GM19099 (cell line): ENCODE measurements around the gene SNX15.

Source experiments
- POLR2A ChIP-seq: IDR thresholded peaks from 3 replicates; pipeline ENCODE4 v1.6.1; 2011; ENCODE audit warnings: low read depth; ENCODE audit not compliant: insufficient read length; ENCODE audit errors: extremely low read depth

SNX15 gene

GRCh38 chr11:65064847-65065240, 37.6 kb downstream of the SNX15 start:
- TF ChIP-seq POLR2A, result no peak

GRCh38 chr11:65065851-65066250, 38.6 kb downstream of the SNX15 start:
- no peak for TF ChIP-seq POLR2A

GRCh38 chr11:65066315-65066714, 39.1 kb downstream of the SNX15 start:
- TF ChIP-seq POLR2A, result no peak

- TF ChIP-seq POLR2A, result no peak
Measured at GRCh38 chr11:65066805-65067291, 39.6 kb downstream of the SNX15 start.

GRCh38 chr11:65067446-65067845, 40.2 kb downstream of the SNX15 start:
- no peak for TF ChIP-seq POLR2A

GRCh38 chr11:65069217-65069616, 42.0 kb downstream of the SNX15 start:
- TF ChIP-seq POLR2A, result no peak

GRCh38 chr11:65071907-65072630, 44.8 kb downstream of the SNX15 start:
- no peak for TF ChIP-seq POLR2A

GRCh38 chr11:65072631-65072966, 45.4 kb downstream of the SNX15 start:
- TF ChIP-seq POLR2A, result no peak

- no peak for TF ChIP-seq POLR2A
Measured at GRCh38 chr11:65077451-65077850, 50.2 kb downstream of the SNX15 start.

GRCh38 chr11:65078151-65078550, 50.9 kb downstream of the SNX15 start:
- no peak for TF ChIP-seq POLR2A

GRCh38 chr11:65078786-65079342, 51.6 kb downstream of the SNX15 start:
- TF ChIP-seq POLR2A, result no peak

GRCh38 chr11:65083134-65083833, 56.0 kb downstream of the SNX15 start:
- TF ChIP-seq POLR2A, result no peak

GRCh38 chr11:65083834-65084597, 56.8 kb downstream of the SNX15 start, which contains the start of the genes CDCA5 and ZFPL1:
TSS of gene CDCA5 (minus strand) at chr11:65084040. CDS start at chr11:65083978, 62 bp downstream.
TSS of gene ZFPL1 (plus strand) at chr11:65084222. CDS start at chr11:65084699, 477 bp downstream.
- TF ChIP-seq POLR2A, result peak; percentile 87

GRCh38 chr11:65084598-65085375, 57.5 kb downstream of the SNX15 start:
- no peak for TF ChIP-seq POLR2A
